Adrenal gland (tissue), 5 donors: ENCODE results near the gene GBA2.

Source experiments
- POLR2A ChIP-seq, 2 donors: fragments of 450-650 bp; IDR thresholded peaks; one replicate each; pipeline ENCODE4 v1.6.1; 2017; ENCODE audit warnings: antibody characterized with exemption in 2 of 2, mild to moderate bottlenecking in 2 of 2, moderate library complexity in 1 of 2
- TF ChIP-seq, protein P1 (sequence below), 6 experiments: fragments of 450-650 bp in 4 of 6; fragments of 200-600 bp in 2 of 6; sonication (generic) in 1 of 6; IDR thresholded peaks; 1 replicate in 5 of 6; 2 replicates in 1 of 6; pipeline versions ENCODE4 v1.5.1 to v1.8.0; 2016 to 2021; ENCODE audit warnings: antibody characterized with exemption in 6 of 6, mild to moderate bottlenecking in 2 of 6, moderate library complexity in 1 of 6
- donor health status: DM: no; HTN: no; CAD: no.

- TF ChIP-seq, protein P1, sequence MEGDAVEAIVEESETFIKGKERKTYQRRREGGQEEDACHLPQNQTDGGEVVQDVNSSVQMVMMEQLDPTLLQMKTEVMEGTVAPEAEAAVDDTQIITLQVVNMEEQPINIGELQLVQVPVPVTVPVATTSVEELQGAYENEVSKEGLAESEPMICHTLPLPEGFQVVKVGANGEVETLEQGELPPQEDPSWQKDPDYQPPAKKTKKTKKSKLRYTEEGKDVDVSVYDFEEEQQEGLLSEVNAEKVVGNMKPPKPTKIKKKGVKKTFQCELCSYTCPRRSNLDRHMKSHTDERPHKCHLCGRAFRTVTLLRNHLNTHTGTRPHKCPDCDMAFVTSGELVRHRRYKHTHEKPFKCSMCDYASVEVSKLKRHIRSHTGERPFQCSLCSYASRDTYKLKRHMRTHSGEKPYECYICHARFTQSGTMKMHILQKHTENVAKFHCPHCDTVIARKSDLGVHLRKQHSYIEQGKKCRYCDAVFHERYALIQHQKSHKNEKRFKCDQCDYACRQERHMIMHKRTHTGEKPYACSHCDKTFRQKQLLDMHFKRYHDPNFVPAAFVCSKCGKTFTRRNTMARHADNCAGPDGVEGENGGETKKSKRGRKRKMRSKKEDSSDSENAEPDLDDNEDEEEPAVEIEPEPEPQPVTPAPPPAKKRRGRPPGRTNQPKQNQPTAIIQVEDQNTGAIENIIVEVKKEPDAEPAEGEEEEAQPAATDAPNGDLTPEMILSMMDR (IDR thresholded peaks at IDR 0.05): no peak
- no peak for TF ChIP-seq POLR2A (IDR thresholded peaks at IDR 0.05)
Observed at GRCh38 chr9:35746583-35746982, 2.4 kb downstream of the GBA2 start.
